ENCODE results near the gene SORBS1.
"Not testable (repeated sequence)": the region's sequence is repeated elsewhere in the genome, so short reads cannot be mapped to it uniquely, and the experiment has no call there.

Gene SORBS1

GRCh38 chr10:95350219-95350829 is 210.8 kb downstream of the SORBS1 start:
- no peaks in the 10 kb centered on the region for H3F3A ChIP-seq (ENCODE audit: insufficient read depth, low read length)
- TF ChIP-seq CTCF (IDR thresholded peaks at IDR 0.05; ENCODE audit: low read length) (no peak), EZH2 (optimal IDR thresholded peaks at IDR 0.05; ENCODE audit: low read depth, low read length) (no peak), EZH2phosphoT487 (IDR thresholded peaks at IDR 0.05; ENCODE audit: low read length) (no peak)

GRCh38 chr10:95347402-95347766 is 213.8 kb downstream of the SORBS1 start:
- H3K4me2 ChIP-seq (ENCODE audit: low read depth, low read length); H3K79me2 ChIP-seq (ENCODE audit: low read length); H3K4me3 ChIP-seq (ENCODE audit: low read length); H3K9me2 ChIP-seq (replicated peaks; ENCODE audit: insufficient read depth, low read length); H3K27me3 ChIP-seq (replicated peaks; ENCODE audit: insufficient read depth, low read length); H3K4me1 ChIP-seq (ENCODE audit: low read length); H4K20me1 ChIP-seq (ENCODE audit: insufficient read depth, low read length); DNase-seq; H3K27ac ChIP-seq (ENCODE audit: low read length); H3K9me3 ChIP-seq (replicated peaks; ENCODE audit: insufficient read depth, low read length); H3K9ac ChIP-seq (ENCODE audit: low read length); H3F3A ChIP-seq (ENCODE audit: insufficient read depth, low read length); H2AFZ ChIP-seq (ENCODE audit: low read length); H3K36me3 ChIP-seq (replicated peaks; ENCODE audit: insufficient read depth, low read length): not testable (repeated sequence)

More at GRCh38 chr10:95350219-95350829, 210.8 kb downstream of the SORBS1 start:
- DNase-seq: no peak
- Histone ChIP-seq H3K4me1 (ENCODE audit: low read length) (no peaks in the 10 kb centered on the region), H2AFZ (ENCODE audit: low read length) (no peak overlapping the region), H3K27me3 (replicated peaks; ENCODE audit: insufficient read depth, low read length) (no peaks in the 10 kb centered on the region), H3K9me2 (replicated peaks; ENCODE audit: insufficient read depth, low read length) (no peaks in the 10 kb centered on the region), H3K4me2 (ENCODE audit: low read depth, low read length) (no peak overlapping the region), H3K9ac (ENCODE audit: low read length) (no peak overlapping the region), H3K9me3 (replicated peaks; ENCODE audit: insufficient read depth, low read length) (no peaks in the 10 kb centered on the region), H3K36me3 (replicated peaks; ENCODE audit: insufficient read depth, low read length) (no peaks in the 10 kb centered on the region), H3K27ac (ENCODE audit: low read length) (no peak overlapping the region), H3K79me2 (ENCODE audit: low read length) (no peaks in the 10 kb centered on the region), H3K4me3 (ENCODE audit: low read length) (no peak overlapping the region), H4K20me1 (ENCODE audit: insufficient read depth, low read length) (no peaks in the 10 kb centered on the region)

- no peak overlapping the region for H3K9ac ChIP-seq (ENCODE audit: low read length)
- no peaks in the 10 kb centered on the region for H3F3A ChIP-seq (ENCODE audit: insufficient read depth, low read length)
- H3K27ac ChIP-seq (ENCODE audit: low read length): no peak overlapping the region
- no peak overlapping the region for H3K4me3 ChIP-seq (ENCODE audit: low read length)
- no peak for TF ChIP-seq CTCF (IDR thresholded peaks at IDR 0.05; ENCODE audit: low read length)
- no peak for TF ChIP-seq EZH2phosphoT487 (IDR thresholded peaks at IDR 0.05; ENCODE audit: low read length)
- no peak for TF ChIP-seq EZH2 (optimal IDR thresholded peaks at IDR 0.05; ENCODE audit: low read depth, low read length)
- DNase-seq: no peak
- H4K20me1 ChIP-seq (ENCODE audit: insufficient read depth, low read length): no peaks in the 10 kb centered on the region
- no peaks in the 10 kb centered on the region for H3K4me1 ChIP-seq (ENCODE audit: low read length)
- no peaks in the 10 kb centered on the region for H3K9me2 ChIP-seq (replicated peaks; ENCODE audit: insufficient read depth, low read length)
- no peaks in the 10 kb centered on the region for H3K36me3 ChIP-seq (replicated peaks; ENCODE audit: insufficient read depth, low read length)
- no peaks in the 10 kb centered on the region for H3K27me3 ChIP-seq (replicated peaks; ENCODE audit: insufficient read depth, low read length)
- H3K79me2 ChIP-seq (ENCODE audit: low read length): no peaks in the 10 kb centered on the region
- H2AFZ ChIP-seq (ENCODE audit: low read length): no peak overlapping the region
- H3K4me2 ChIP-seq (ENCODE audit: low read depth, low read length): no peak overlapping the region
- no peaks in the 10 kb centered on the region for H3K9me3 ChIP-seq (replicated peaks; ENCODE audit: insufficient read depth, low read length)
These were observed 214.3 kb downstream of the SORBS1 start for GRCh38 chr10:95346715-95347401.

- Histone ChIP-seq H3K9ac (ENCODE audit: low read length) (no peak overlapping the region), H3K79me2 (ENCODE audit: low read length) (no peaks in the 10 kb centered on the region), H3K27me3 (replicated peaks; ENCODE audit: insufficient read depth, low read length) (no peaks in the 10 kb centered on the region), H3K4me3 (ENCODE audit: low read length) (no peak overlapping the region), H3K9me2 (replicated peaks; ENCODE audit: insufficient read depth, low read length) (no peaks in the 10 kb centered on the region), H3K4me2 (ENCODE audit: low read depth, low read length) (no peak overlapping the region), H4K20me1 (ENCODE audit: insufficient read depth, low read length) (no peaks in the 10 kb centered on the region), H3K4me1 (ENCODE audit: low read length) (no peaks in the 10 kb centered on the region), H3K27ac (ENCODE audit: low read length) (no peak overlapping the region), H3K36me3 (replicated peaks; ENCODE audit: insufficient read depth, low read length) (no peaks in the 10 kb centered on the region), H3K9me3 (replicated peaks; ENCODE audit: insufficient read depth, low read length) (no peaks in the 10 kb centered on the region), H2AFZ (ENCODE audit: low read length) (no peak overlapping the region), H3F3A (ENCODE audit: insufficient read depth, low read length) (no peaks in the 10 kb centered on the region)
- TF ChIP-seq EZH2phosphoT487 (IDR thresholded peaks at IDR 0.05; ENCODE audit: low read length): no peak
- TF ChIP-seq EZH2 (optimal IDR thresholded peaks at IDR 0.05; ENCODE audit: low read depth, low read length): no peak
- no peak for TF ChIP-seq CTCF (IDR thresholded peaks at IDR 0.05; ENCODE audit: low read length)
- no peak for DNase-seq
These were observed 217.6 kb downstream of the SORBS1 start for GRCh38 chr10:95343573-95343972.
